ENCODE results near the gene PPP2R1B. TPM values are rescaled to one million over a fixed set of nuclear protein-coding genes. Genes with fewer than 3 reads are reported as not detected.
"Not testable (repeated sequence)": the region's sequence is repeated elsewhere in the genome, so short reads cannot be mapped to it uniquely, and the experiment has no call there.

The PPP2R1B gene
- total RNA-seq, 2 experiments from 2014 or later = 39.1 to 53.9 TPM

GRCh38 chr11:111722501-111722900 is 43.7 kb downstream of the PPP2R1B start:
- Mint-ChIP-seq H3K27ac (no peak overlapping the region), H3K36me3 (ENCODE audit: low read depth) (peaks cover 23% of the 10 kb centered on the region), H3K27me3 (no peaks in the 10 kb centered on the region), H3K9me3 (ENCODE audit: low read depth) (no peaks in the 10 kb centered on the region), H3K4me3 (no peak overlapping the region), H3K4me1 (no peaks in the 10 kb centered on the region)
- ATAC-seq = no peak
- ChIA-PET POLR2A (no interaction called here), CTCF (no interaction called here)
- intact Hi-C loops (cut with DNase I, micrococcal nuclease) = no loop called here
- no peak for DNase-seq

- ATAC-seq = no peak
- ChIA-PET CTCF (interaction anchor here (0.7 to 1.3 kb wide), 4 partner anchors 23 to 255 kb away, joined by 3 read pairs; no protein-coding TSS in a partner anchor), POLR2A (no interaction called here)
- no peaks in the 10 kb centered on the region for H3K27me3 Mint-ChIP-seq
- H3K27ac Mint-ChIP-seq = no peak overlapping the region
- no peak for DNase-seq
- intact Hi-C loops (cut with DNase I, micrococcal nuclease) = no loop called here
- H3K4me1 Mint-ChIP-seq = peaks cover 1% of the 10 kb centered on the region
- peaks cover 30% of the 10 kb centered on the region for H3K36me3 Mint-ChIP-seq (ENCODE audit: low read depth)
- H3K4me3 Mint-ChIP-seq = no peak overlapping the region
- no peaks in the 10 kb centered on the region for H3K9me3 Mint-ChIP-seq (ENCODE audit: low read depth)
Observed at GRCh38 chr11:111720801-111721494, 45.2 kb downstream of the PPP2R1B start.

- Mint-ChIP-seq H3K9me3 (ENCODE audit: low read depth) (no peaks in the 10 kb centered on the region), H3K27me3 (no peaks in the 10 kb centered on the region), H3K4me1 (peaks cover 1% of the 10 kb centered on the region), H3K27ac (no peak overlapping the region), H3K4me3 (no peak overlapping the region), H3K36me3 (ENCODE audit: low read depth) (peaks cover 31% of the 10 kb centered on the region)
- intact Hi-C loops (cut with DNase I, micrococcal nuclease) = no loop called here
- ChIA-PET POLR2A (no interaction called here), CTCF (interaction anchor here (1.3 kb wide), 1 partner anchor 21 kb away, joined by 3 read pairs; no protein-coding TSS in a partner anchor)
- DNase-seq (no peak), ATAC-seq (no peak)
Observed at GRCh38 chr11:111719379-111719778, 46.8 kb downstream of the PPP2R1B start.

GRCh38 chr11:111718859-111719258 is 47.3 kb downstream of the PPP2R1B start:
- H3K27me3 Mint-ChIP-seq = no peaks in the 10 kb centered on the region
- ChIA-PET CTCF (no interaction called here), POLR2A (no interaction called here)
- H3K4me1 Mint-ChIP-seq = peaks cover 1% of the 10 kb centered on the region
- no peak overlapping the region for H3K4me3 Mint-ChIP-seq
- H3K27ac Mint-ChIP-seq = no peak overlapping the region
- peaks cover 31% of the 10 kb centered on the region for H3K36me3 Mint-ChIP-seq (ENCODE audit: low read depth)
- no peak for DNase-seq
- H3K9me3 Mint-ChIP-seq (ENCODE audit: low read depth) = no peaks in the 10 kb centered on the region
- no peak for ATAC-seq
- intact Hi-C loops (cut with DNase I, micrococcal nuclease) = no loop called here

- Mint-ChIP-seq H3K4me1 (peaks cover 1% of the 10 kb centered on the region), H3K4me3 (no peak overlapping the region), H3K36me3 (ENCODE audit: low read depth) (peaks cover 30% of the 10 kb centered on the region), H3K27ac (no peak overlapping the region), H3K27me3 (no peaks in the 10 kb centered on the region), H3K9me3 (ENCODE audit: low read depth) (no peaks in the 10 kb centered on the region)
- ATAC-seq (no peak), DNase-seq (no peak)
- POLR2A ChIA-PET = no interaction called here
- CTCF ChIA-PET = interaction anchor here (0.7 kb wide), 1 partner anchor 59 kb away, joined by 3 read pairs; no protein-coding TSS in a partner anchor
- intact Hi-C loops (cut with DNase I, micrococcal nuclease) = no loop called here
Observed at GRCh38 chr11:111718436-111718835, 47.8 kb downstream of the PPP2R1B start.

GRCh38 chr11:111717660-111718059 is 48.5 kb downstream of the PPP2R1B start:
- H3K36me3 Mint-ChIP-seq (ENCODE audit: low read depth) = peaks cover 27% of the 10 kb centered on the region
- H3K27ac Mint-ChIP-seq; H3K27me3 Mint-ChIP-seq; H3K4me3 Mint-ChIP-seq; ATAC-seq; H3K4me1 Mint-ChIP-seq; intact Hi-C loops (cut with DNase I, micrococcal nuclease); H3K9me3 Mint-ChIP-seq (ENCODE audit: low read depth); DNase-seq; POLR2A ChIA-PET: not testable (repeated sequence)
- CTCF ChIA-PET = interaction anchor here (0.7 to 0.9 kb wide), 2 partner anchors 59 to 60 kb away, joined by 3 read pairs; no protein-coding TSS in a partner anchor

GRCh38 chr11:111715142-111715816 is 50.9 kb downstream of the PPP2R1B start:
- Mint-ChIP-seq H3K27ac (no peak overlapping the region), H3K4me1 (peaks cover 1% of the 10 kb centered on the region), H3K4me3 (no peak overlapping the region), H3K27me3 (no peaks in the 10 kb centered on the region), H3K9me3 (ENCODE audit: low read depth) (no peaks in the 10 kb centered on the region), H3K36me3 (ENCODE audit: low read depth) (peaks cover 25% of the 10 kb centered on the region)
- ChIA-PET POLR2A (no interaction called here), CTCF (interaction anchor here (0.7 to 0.9 kb wide), 3 partner anchors 11 to 111 kb away, joined by 3 to 4 read pairs (median 3); no protein-coding TSS in a partner anchor)
- DNase-seq (no peak), ATAC-seq (no peak)
- intact Hi-C loops (cut with DNase I, micrococcal nuclease) = no loop called here

- no peak for ATAC-seq
- POLR2A ChIA-PET = no interaction called here
- intact Hi-C loops (cut with DNase I, micrococcal nuclease) = no loop called here
- Mint-ChIP-seq H3K27me3 (no peaks in the 10 kb centered on the region), H3K36me3 (ENCODE audit: low read depth) (peaks cover 21% of the 10 kb centered on the region), H3K9me3 (ENCODE audit: low read depth) (no peaks in the 10 kb centered on the region), H3K27ac (no peak overlapping the region), H3K4me3 (no peak overlapping the region), H3K4me1 (peaks cover 1% of the 10 kb centered on the region)
- CTCF ChIA-PET = interaction anchor here (0.8 kb wide), 1 partner anchor 110 kb away, joined by 3 read pairs; no protein-coding TSS in a partner anchor
- no peak for DNase-seq
Observed at GRCh38 chr11:111714522-111714921, 51.7 kb downstream of the PPP2R1B start.

- Mint-ChIP-seq H3K36me3 (ENCODE audit: low read depth) (peaks cover 14% of the 10 kb centered on the region), H3K4me1 (no peaks in the 10 kb centered on the region), H3K4me3 (no peak overlapping the region), H3K27me3 (no peaks in the 10 kb centered on the region), H3K9me3 (ENCODE audit: low read depth) (no peaks in the 10 kb centered on the region), H3K27ac (no peak overlapping the region)
- DNase-seq (no peak), ATAC-seq (no peak)
- intact Hi-C loops (cut with DNase I, micrococcal nuclease) = no loop called here
- ChIA-PET CTCF (no interaction called here), POLR2A (no interaction called here)
Observed at GRCh38 chr11:111707691-111708067, 58.5 kb downstream of the PPP2R1B start.

GRCh38 chr11:111707039-111707690 is 59.0 kb downstream of the PPP2R1B start:
- Mint-ChIP-seq H3K4me1 (no peaks in the 10 kb centered on the region), H3K9me3 (ENCODE audit: low read depth) (no peaks in the 10 kb centered on the region), H3K4me3 (no peak overlapping the region), H3K27me3 (no peaks in the 10 kb centered on the region), H3K36me3 (ENCODE audit: low read depth) (peaks cover 12% of the 10 kb centered on the region), H3K27ac (no peak overlapping the region)
- DNase-seq (no peak), ATAC-seq (no peak)
- POLR2A ChIA-PET = no interaction called here
- CTCF ChIA-PET = interaction anchor here (0.7 kb wide), 1 partner anchor 10 kb away, joined by 4 read pairs; no protein-coding TSS in a partner anchor
- intact Hi-C loops (cut with DNase I, micrococcal nuclease) = no loop called here

- Mint-ChIP-seq H3K4me3 (no peak overlapping the region), H3K4me1 (peaks cover 5% of the 10 kb centered on the region), H3K27me3 (no peaks in the 10 kb centered on the region), H3K36me3 (ENCODE audit: low read depth) (peaks cover 9% of the 10 kb centered on the region), H3K9me3 (ENCODE audit: low read depth) (no peaks in the 10 kb centered on the region), H3K27ac (no peak overlapping the region)
- ATAC-seq (no peak), DNase-seq (no peak)
- intact Hi-C loops (cut with DNase I, micrococcal nuclease) = no loop called here
- ChIA-PET CTCF (no interaction called here), POLR2A (no interaction called here)
Observed at GRCh38 chr11:111703576-111703975, 62.6 kb downstream of the PPP2R1B start.

All from activated CD4-positive, alpha-beta T cell treated with anti-CD3 and anti-CD28 coated beads for 36 hours (primary cell).